Pericardium fibroblast (primary cell): Measurements from ENCODE around the gene CLCN3. TPM values are rescaled to one million over a fixed set of nuclear protein-coding genes. Genes with fewer than 3 reads are reported as not detected.

ENCODE experiments used
- total RNA-seq: library from RNA; depleted of rRNA; stranded (reverse); fragments of >200 nt; gene quantifications from 2 replicates; pipeline ENCODE4 v1.2.3, GENCODE V29; 2015

CLCN3 gene
- total RNA-seq: 24.0 TPM in 2 replicates

DNA sequence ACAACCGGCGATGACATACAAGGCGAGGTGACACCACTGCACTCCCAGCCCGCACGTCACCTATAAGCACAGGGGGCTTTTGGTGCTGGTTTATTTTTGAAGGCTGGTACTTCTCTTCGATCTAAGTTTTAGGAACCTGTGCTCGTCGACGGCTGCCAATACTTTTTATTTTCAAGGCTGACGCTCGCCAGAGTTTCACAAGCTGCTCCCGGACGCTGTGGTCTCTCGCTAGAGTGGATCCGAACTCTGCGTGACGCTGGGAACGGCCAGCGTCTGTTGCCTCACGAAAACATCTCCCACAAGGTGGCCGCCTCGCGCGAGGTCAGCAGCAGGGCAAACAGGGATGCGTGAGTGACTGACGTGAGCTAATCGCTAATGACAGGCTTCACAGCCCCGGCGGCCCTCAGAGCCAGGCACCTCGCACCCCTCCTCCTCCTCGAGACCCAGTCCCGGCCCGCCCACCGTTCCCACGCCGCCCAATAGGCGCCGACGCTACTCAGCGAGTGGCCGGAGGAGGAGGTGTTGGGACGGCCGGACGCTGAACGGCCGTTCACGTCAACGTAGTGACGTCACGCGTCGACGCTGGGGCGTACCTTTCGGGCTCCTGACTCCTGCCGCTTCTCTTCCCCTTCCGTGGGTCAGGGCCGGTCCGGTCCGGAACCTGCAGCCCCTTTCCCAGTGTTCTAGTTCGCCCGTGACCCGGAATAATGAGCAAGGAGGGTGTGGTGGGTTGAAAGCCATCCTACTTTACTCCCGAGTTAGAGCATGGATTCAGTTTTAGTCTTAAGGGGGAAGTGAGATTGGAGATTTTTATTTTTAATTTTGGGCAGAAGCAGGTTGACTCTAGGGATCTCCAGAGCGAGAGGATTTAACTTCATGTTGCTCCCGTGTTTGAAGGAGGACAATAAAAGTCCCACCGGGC is at the start of gene CLCN3:
Gene CLCN3, plus strand, starts transcription at position 621 of the 922 bp plus-strand sequence. CDS start 15,351 bp downstream, outside the sequence.

DNA sequence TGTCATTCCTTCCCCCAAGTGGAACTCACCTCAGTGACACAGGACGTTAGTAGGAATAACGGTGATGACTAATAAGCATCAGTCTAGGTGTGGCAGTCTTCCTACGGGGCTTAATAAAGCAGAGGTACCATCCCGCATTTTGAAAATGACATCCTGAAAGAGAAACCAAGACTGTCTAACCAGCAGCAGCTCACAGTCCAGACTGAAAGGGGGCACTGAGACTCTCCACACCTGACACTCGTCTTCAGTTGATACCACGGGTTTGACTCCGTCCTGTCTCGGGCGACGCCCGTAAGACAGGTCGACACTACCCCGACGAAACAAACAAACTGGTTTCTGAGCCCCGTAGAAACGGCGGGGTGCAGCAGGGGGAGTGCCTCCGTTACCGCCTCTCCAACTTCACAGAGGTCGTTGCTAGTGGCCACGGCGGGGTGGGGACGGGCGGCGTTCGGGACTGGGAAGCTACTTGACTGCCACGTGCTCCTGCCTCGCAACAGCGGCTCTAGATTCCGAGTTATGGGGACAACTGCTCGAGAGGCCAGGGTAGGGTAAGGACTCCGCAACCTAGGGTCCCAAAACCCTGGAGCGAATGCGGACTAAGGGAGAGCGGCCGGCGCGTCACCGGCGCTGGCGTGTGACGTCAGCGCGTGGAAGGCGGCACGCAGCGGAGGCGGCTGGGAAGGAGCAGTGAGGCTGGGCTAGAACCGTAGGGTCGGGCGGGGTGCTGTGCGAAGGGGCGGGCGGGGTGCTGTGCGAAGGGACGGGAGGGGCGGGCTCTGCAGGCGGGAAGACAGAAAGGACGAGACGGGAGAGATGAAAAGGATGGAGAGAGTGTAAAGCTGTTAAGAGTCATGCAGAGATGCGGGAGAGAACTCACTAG is 8.1 kb upstream of the CLCN3 start, which contains the start of gene NEK1:
Gene NEK1, minus strand, starts transcription at position 593 of the 880 bp plus-strand sequence. CDS start 9,953 bp downstream, outside the sequence.

DNA sequence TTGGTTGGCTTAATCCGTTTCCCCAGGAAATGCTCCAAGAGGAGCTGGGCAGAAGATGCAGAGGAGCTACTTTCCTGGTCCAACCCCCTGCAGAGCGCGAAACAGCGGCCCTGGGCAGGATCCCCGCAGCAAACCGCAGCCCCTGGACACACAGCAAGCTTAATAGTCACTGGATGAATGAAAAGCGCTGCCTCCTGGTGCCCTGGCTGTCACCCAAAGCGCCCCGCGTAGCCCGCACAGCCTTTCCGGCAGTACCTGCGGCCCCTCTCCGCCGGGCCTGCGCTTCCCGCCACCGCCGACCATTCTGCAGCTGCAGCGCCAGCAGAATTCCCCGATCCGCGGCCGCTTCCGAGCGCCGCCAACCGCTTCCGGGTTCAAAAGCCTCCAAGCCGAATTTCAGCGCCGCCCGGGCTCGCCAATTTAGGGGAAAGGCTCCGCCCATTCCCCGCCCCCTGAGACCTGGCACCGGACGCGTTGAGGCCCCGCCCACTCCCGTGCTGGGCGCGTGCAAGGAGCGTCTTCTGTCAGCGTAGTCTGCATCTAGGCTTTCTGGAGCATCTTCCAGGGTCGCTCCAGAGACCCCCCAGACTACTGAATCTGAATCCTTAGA is 137.3 kb downstream of the CLCN3 start, which contains the start of gene HPF1:
Gene HPF1, minus strand, starts transcription at position 370 of the 610 bp plus-strand sequence. Its CDS starts 67 bp downstream, at position 303.

Other genes with a start within 250 kb of the CLCN3 start
- gene NEK1, start 8.0 kb upstream of the CLCN3 start, total RNA-seq: 6.1 and 7.0 TPM in 2 replicates
- gene HPF1, start 137.4 kb downstream of the CLCN3 start, total RNA-seq: 20.2 and 26.1 TPM in 2 replicates